Stimulated activated naive B cell treated with anti-CD40 and anti-IgM and Interleukin-4, amounts not matched to agents 10 μg/mL and 1 μg/mL and 100 μg/mL, for 72 hours (primary cell): ENCODE measurements around the gene ZNF618.

Source experiments
- ATAC-seq, 2 donors: fragments of 150-1000 bp; cut with Tn5 transposase; replicated peaks; 2 replicates each; pipeline ENCODE4 v1.10.0; 2021; ENCODE audit warnings: moderate library complexity in 1 of 2
- DNase-seq: peaks from one replicate; pipeline ENCODE4 v3.0.0; 2021
- H3K27ac Mint-ChIP-seq: one replicate; pipeline ENCODE4 v1.8.0; 2022; ENCODE audit warnings: mild to moderate bottlenecking, mixed read lengths
- H3K27me3 Mint-ChIP-seq, 2 donors: one replicate each; pipeline ENCODE4 v1.8.0; 2022; ENCODE audit warnings: mixed read lengths in 2 of 2
- H3K36me3 Mint-ChIP-seq, 2 donors: one replicate each; pipeline ENCODE4 v1.8.0; 2022; ENCODE audit warnings: mixed read lengths in 2 of 2, mild to moderate bottlenecking in 1 of 2
- H3K4me1 Mint-ChIP-seq, 2 donors: one replicate each; pipeline ENCODE4 v1.8.0; 2022; ENCODE audit warnings: mixed read lengths in 2 of 2, mild to moderate bottlenecking in 1 of 2
- H3K4me3 Mint-ChIP-seq, 2 donors: one replicate each; pipeline ENCODE4 v1.8.0; 2022; ENCODE audit warnings: mild to moderate bottlenecking in 2 of 2, mixed read lengths in 2 of 2, moderate library complexity in 1 of 2
- H3K9me3 Mint-ChIP-seq, 2 donors: one replicate each; pipeline ENCODE4 v1.8.0; 2022; ENCODE audit warnings: mixed read lengths in 2 of 2, mild to moderate bottlenecking in 1 of 2

Gene ZNF618

GRCh38 chr9:113909421-113909820, 33.3 kb downstream of the ZNF618 start:
- H3K27ac Mint-ChIP-seq = no peak overlapping the region
- no peak for DNase-seq
- no peaks in the 10 kb centered on the region for H3K27me3 Mint-ChIP-seq

GRCh38 chr9:113910036-113910639, 34.0 kb downstream of the ZNF618 start:
- H3K9me3 Mint-ChIP-seq = no peaks in the 10 kb centered on the region
- H3K36me3 Mint-ChIP-seq = no peaks in the 10 kb centered on the region
- H3K27ac Mint-ChIP-seq = no peak overlapping the region
- H3K4me3 Mint-ChIP-seq = no peak overlapping the region
- ATAC-seq = no peak
- DNase-seq = no peak
- H3K4me1 Mint-ChIP-seq = peaks cover 0 to 3% of the 10 kb centered on the region in 2 donors
- H3K27me3 Mint-ChIP-seq = no peaks in the 10 kb centered on the region

More at GRCh38 chr9:113909421-113909820, 33.3 kb downstream of the ZNF618 start:
- no peak for ATAC-seq
- H3K9me3 Mint-ChIP-seq = peaks cover 0 to 2% of the 10 kb centered on the region in 2 donors
- H3K4me3 Mint-ChIP-seq = no peak overlapping the region
- peaks cover 0 to under 1% of the 10 kb centered on the region in 2 donors for H3K36me3 Mint-ChIP-seq
- H3K4me1 Mint-ChIP-seq = peaks cover 0 to 3% of the 10 kb centered on the region in 2 donors

- DNase-seq (no peak), ATAC-seq (no peak)
- Mint-ChIP-seq H3K27ac (no peak overlapping the region), H3K9me3 (no peaks in the 10 kb centered on the region), H3K4me3 (no peak overlapping the region), H3K4me1 (no peaks in the 10 kb centered on the region), H3K36me3 (no peaks in the 10 kb centered on the region), H3K27me3 (no peaks in the 10 kb centered on the region)
Observed at GRCh38 chr9:113911850-113912557, 35.9 kb downstream of the ZNF618 start.

- no peaks in the 10 kb centered on the region for H3K27me3 Mint-ChIP-seq
- no peak for ATAC-seq
- no peaks in the 10 kb centered on the region for H3K9me3 Mint-ChIP-seq
- DNase-seq = no peak
- no peak overlapping the region for H3K27ac Mint-ChIP-seq
- H3K36me3 Mint-ChIP-seq = no peaks in the 10 kb centered on the region
- H3K4me1 Mint-ChIP-seq = no peaks in the 10 kb centered on the region
- H3K4me3 Mint-ChIP-seq = no peak overlapping the region
Observed at GRCh38 chr9:113912816-113913215, 36.7 kb downstream of the ZNF618 start.

GRCh38 chr9:113913426-113914195, 37.5 kb downstream of the ZNF618 start:
- DNase-seq (no peak), ATAC-seq (no peak)
- H3K27ac Mint-ChIP-seq = no peak overlapping the region
- H3K36me3 Mint-ChIP-seq = no peaks in the 10 kb centered on the region
- H3K9me3 Mint-ChIP-seq = no peaks in the 10 kb centered on the region
- no peak overlapping the region for H3K4me3 Mint-ChIP-seq
- H3K27me3 Mint-ChIP-seq = no peaks in the 10 kb centered on the region
- no peaks in the 10 kb centered on the region for H3K4me1 Mint-ChIP-seq

- H3K36me3 Mint-ChIP-seq = no peaks in the 10 kb centered on the region
- ATAC-seq (no peak), DNase-seq (no peak)
- H3K9me3 Mint-ChIP-seq = no peaks in the 10 kb centered on the region
- no peak overlapping the region for H3K4me3 Mint-ChIP-seq
- no peak overlapping the region for H3K27ac Mint-ChIP-seq
- no peaks in the 10 kb centered on the region for H3K27me3 Mint-ChIP-seq
- H3K4me1 Mint-ChIP-seq = no peaks in the 10 kb centered on the region
Observed at GRCh38 chr9:113914517-113914916, 38.4 kb downstream of the ZNF618 start.

GRCh38 chr9:113915817-113916434, 39.8 kb downstream of the ZNF618 start:
- no peaks in the 10 kb centered on the region for H3K27me3 Mint-ChIP-seq
- no peak for ATAC-seq
- no peak overlapping the region for H3K27ac Mint-ChIP-seq

GRCh38 chr9:113916931-113917330, 40.8 kb downstream of the ZNF618 start:
- Mint-ChIP-seq H3K36me3 (no peaks in the 10 kb centered on the region), H3K27me3 (no peaks in the 10 kb centered on the region), H3K27ac (no peak overlapping the region), H3K9me3 (no peaks in the 10 kb centered on the region), H3K4me1 (peaks cover 0 to 2% of the 10 kb centered on the region in 2 donors), H3K4me3 (no peak overlapping the region)
- DNase-seq = no peak
- ATAC-seq = no peak

More at GRCh38 chr9:113915817-113916434, 39.8 kb downstream of the ZNF618 start:
- Mint-ChIP-seq H3K9me3 (no peaks in the 10 kb centered on the region), H3K4me3 (no peak overlapping the region), H3K4me1 (no peaks in the 10 kb centered on the region), H3K36me3 (no peaks in the 10 kb centered on the region)
- DNase-seq = no peak

GRCh38 chr9:113918697-113919350, 42.7 kb downstream of the ZNF618 start:
- H3K27ac Mint-ChIP-seq = no peak overlapping the region
- peaks cover 0 to 5% of the 10 kb centered on the region in 2 donors for H3K9me3 Mint-ChIP-seq
- DNase-seq (no peak), ATAC-seq (no peak)
- no peaks in the 10 kb centered on the region for H3K27me3 Mint-ChIP-seq
- H3K4me1 Mint-ChIP-seq = peaks cover 0 to 5% of the 10 kb centered on the region in 2 donors
- peaks cover 4 to 5% of the 10 kb centered on the region in 2 donors for H3K36me3 Mint-ChIP-seq
- H3K4me3 Mint-ChIP-seq = no peak overlapping the region

- no peak overlapping the region for H3K27ac Mint-ChIP-seq
- DNase-seq (no peak), ATAC-seq (no peak)
- H3K36me3 Mint-ChIP-seq = peaks cover 4 to 6% of the 10 kb centered on the region in 2 donors
- no peaks in the 10 kb centered on the region for H3K27me3 Mint-ChIP-seq
- no peak overlapping the region for H3K4me3 Mint-ChIP-seq
- H3K4me1 Mint-ChIP-seq = peaks cover 0 to 5% of the 10 kb centered on the region in 2 donors
- peaks cover 0 to 6% of the 10 kb centered on the region in 2 donors for H3K9me3 Mint-ChIP-seq
Observed at GRCh38 chr9:113919382-113919781, 43.3 kb downstream of the ZNF618 start.

- ATAC-seq = no peak
- peaks cover 0 to 5% of the 10 kb centered on the region in 2 donors for H3K4me1 Mint-ChIP-seq
- no peak overlapping the region for H3K4me3 Mint-ChIP-seq
- peaks cover 4 to 8% of the 10 kb centered on the region in 2 donors for H3K36me3 Mint-ChIP-seq
- DNase-seq = no peak
- H3K27me3 Mint-ChIP-seq = no peaks in the 10 kb centered on the region
- H3K27ac Mint-ChIP-seq = no peak overlapping the region
- peaks cover 0 to 11% of the 10 kb centered on the region in 2 donors for H3K9me3 Mint-ChIP-seq
Observed at GRCh38 chr9:113919871-113920270, 43.8 kb downstream of the ZNF618 start.

GRCh38 chr9:113920872-113921271, 44.8 kb downstream of the ZNF618 start:
- ATAC-seq (no peak), DNase-seq (no peak)
- H3K9me3 Mint-ChIP-seq = peaks cover 0 to 14% of the 10 kb centered on the region in 2 donors
- H3K4me3 Mint-ChIP-seq = no peak overlapping the region
- no peak overlapping the region for H3K27ac Mint-ChIP-seq
- peaks cover 4 to 10% of the 10 kb centered on the region in 2 donors for H3K36me3 Mint-ChIP-seq
- no peaks in the 10 kb centered on the region for H3K27me3 Mint-ChIP-seq
- H3K4me1 Mint-ChIP-seq = peaks cover 0 to 5% of the 10 kb centered on the region in 2 donors

GRCh38 chr9:113921396-113921925, 45.4 kb downstream of the ZNF618 start:
- H3K27ac Mint-ChIP-seq = no peak overlapping the region

More at GRCh38 chr9:113921396-113921925, 45.4 kb downstream of the ZNF618 start:
- Mint-ChIP-seq H3K9me3 (peaks cover 0 to 18% of the 10 kb centered on the region in 2 donors), H3K36me3 (peaks cover 7 to 14% of the 10 kb centered on the region in 2 donors), H3K4me3 (no peak overlapping the region), H3K4me1 (peaks cover 0 to 5% of the 10 kb centered on the region in 2 donors), H3K27me3 (no peaks in the 10 kb centered on the region)
- ATAC-seq (no peak), DNase-seq (no peak)
